A549 (cell line): ENCODE data around the gene TMCC2. TPM values are rescaled to one million over a fixed set of nuclear protein-coding genes. Genes with fewer than 3 reads are reported as not detected.
"Not testable (repeated sequence)": the region's sequence is repeated elsewhere in the genome, so short reads cannot be mapped to it uniquely, and the experiment has no call there.

ENCODE experiments used
- ATAC-seq, 2 experiments: fragments of 200-7000 bp in 1 of 2; fragments of >200 bp in 1 of 2; cut with Nextera tagmentation in 1 of 2; cut with Tn5 transposase in 1 of 2; 3 replicates each; pipeline versions ENCODE4 v1.8.0 to v1.9.1; 2018 to 2020; ENCODE audit warnings: mild to moderate bottlenecking in 1 of 2, moderate library complexity in 1 of 2
- CTCF ChIA-PET: fragments of 300-600 bp; sonication (Branson Sonifier 250); formaldehyde crosslinking; extraction: SDS; loops from one replicate; lab custom pipeline; 2021; ENCODE audit warnings: antibody characterized with exemption, inconsistent platforms; lab: Yijun Ruan, JAX
- POLR2A ChIA-PET: fragments of 350-600 bp; formaldehyde crosslinking; extraction: SDS; loops from one replicate; lab custom pipeline; 2021; ENCODE audit warnings: antibody characterized with exemption, inconsistent platforms; lab: Yijun Ruan, JAX
- DNase-seq, 2 experiments: peaks; one replicate each; pipeline versions ENCODE4 v3.0.0 to v3.0.0-alpha.2; 2011 to 2016; ENCODE audit warnings: low read depth in 1 of 2, low spot score in 1 of 2
- FAIRE-seq: peaks from 2 replicates; lab custom pipeline; 2011; peaks lifted over from hg19 to GRCh38; lab: Jason Lieb, UNC
- H3K27ac ChIP-seq, 2 experiments: fragments of >200 bp; sonication (Bioruptor Twin); formaldehyde crosslinking; 3 replicates each; pipeline ENCODE4 v1.5.1; 2016 to 2017
- H3K4me1 ChIP-seq: fragments of >200 bp; sonication (Bioruptor Twin); formaldehyde crosslinking; 3 replicates; pipeline ENCODE4 v1.6.1; 2016
- H3K4me2 ChIP-seq: fragments of >200 bp; sonication (Bioruptor Twin); formaldehyde crosslinking; 3 replicates; pipeline ENCODE4 v1.6.1; 2016
- H3K4me3 ChIP-seq: fragments of >200 bp; sonication (Bioruptor Twin); formaldehyde crosslinking; 3 replicates; pipeline ENCODE4 v1.5.1; 2016
- H3K9me3 ChIP-seq: fragments of >200 bp; sonication (Bioruptor Twin); formaldehyde crosslinking; 3 replicates; pipeline ENCODE4 v1.6.1; 2016
- ATOH8 ChIP-seq: fragments of 250-450 bp; sonication (Bioruptor Pico); IDR thresholded peaks from 2 replicates; pipeline ENCODE4 v1.5.0; 2020; ENCODE audit warnings: low read depth, mild to moderate bottlenecking, moderate library complexity
- CBX2 ChIP-seq: fragments of 200-600 bp; sonication (generic); IDR thresholded peaks from 2 replicates; pipeline ENCODE4 v1.6.1; 2016; ENCODE audit warnings: low read depth, mild to moderate bottlenecking, borderline replicate concordance
- CBX8 ChIP-seq: fragments of 200-600 bp; sonication (generic); IDR thresholded peaks from 2 replicates; pipeline ENCODE4 v1.6.1; 2016
- CHD2 ChIP-seq: fragments of 150-350 bp; IDR thresholded peaks from 2 replicates; pipeline ENCODE4 v1.6.1; 2014; ENCODE audit warnings: low read length; ENCODE audit not compliant: partially characterized antibody
- HEYL ChIP-seq: fragments of 250-450 bp; sonication (Bioruptor Pico); IDR thresholded peaks from 2 replicates; pipeline ENCODE4 v1.8.0; 2021; ENCODE audit warnings: mild to moderate bottlenecking, moderate library complexity
- HMGXB4 ChIP-seq: fragments of 250-450 bp; sonication (Bioruptor Pico); IDR thresholded peaks from 2 replicates; pipeline ENCODE4 v1.5.0; 2021; ENCODE audit warnings: mild to moderate bottlenecking, moderate library complexity, borderline replicate concordance
- JUN ChIP-seq, 2 experiments: fragments of >200 bp; sonication (Bioruptor Twin); formaldehyde crosslinking; IDR thresholded peaks; 2 replicates in 1 of 2; 3 replicates in 1 of 2; pipeline ENCODE4 v1.6.1; 2016 to 2017
- KDM1A ChIP-seq: fragments of 200-600 bp; sonication (generic); IDR thresholded peaks from 2 replicates; pipeline ENCODE4 v1.6.1; 2016; ENCODE audit warnings: low read depth, mild to moderate bottlenecking
- KDM5A ChIP-seq: fragments of 200-600 bp; sonication (generic); IDR thresholded peaks from 2 replicates; pipeline ENCODE4 v1.6.1; 2016; ENCODE audit warnings: antibody characterized with exemption, mild to moderate bottlenecking
- MAFK ChIP-seq: fragments of 450-650 bp; IDR thresholded peaks from 2 replicates; pipeline ENCODE4 v1.6.1; 2014; ENCODE audit not compliant: partially characterized antibody
- MAZ ChIP-seq: fragments of 150-350 bp; IDR thresholded peaks from 2 replicates; pipeline ENCODE4 v1.6.1; 2014; ENCODE audit warnings: antibody characterized with exemption, low read depth, low read length, borderline replicate concordance
- RCOR1 ChIP-seq: fragments of 150-350 bp; IDR thresholded peaks from 2 replicates; pipeline ENCODE4 v1.6.1; 2014; ENCODE audit warnings: antibody characterized with exemption, low read length, low read depth
- RNF2 ChIP-seq: fragments of 200-600 bp; sonication (generic); IDR thresholded peaks from 2 replicates; pipeline ENCODE4 v1.6.1; 2016; ENCODE audit warnings: low read depth, mild to moderate bottlenecking, antibody characterized with exemption, moderate library complexity, borderline replicate concordance
- ZFP36 ChIP-seq: fragments of 450-650 bp; IDR thresholded peaks from 2 replicates; pipeline ENCODE4 v1.6.1; 2014; ENCODE audit warnings: borderline replicate concordance; ENCODE audit not compliant: partially characterized antibody
- WGBS: methylation state at CpG from one replicate; pipeline ENCODE4 v1.1.6; 2017; ENCODE audit errors: missing lambda C conversion rate; 5-methylcytosine and 5-hydroxymethylcytosine counted together
- polyA plus RNA-seq, 4 experiments: library from polyadenylated mRNA; depleted of rRNA in 3 of 4; stranded (reverse); fragments of >200 nt; fragmentation: RNase III in 1 of 4; extraction: RNeasy Plus Mini Kit Qiagen cat#74134 plus additional on column Dnase treatment in 1 of 4; gene quantifications; 2 replicates in 3 of 4; 3 replicates in 1 of 4; pipeline ENCODE4 v1.2.3, GENCODE V29; 2011 to 2017
- TF ChIP-seq, protein P1 (sequence below): fragments of >200 bp; sonication (Bioruptor Twin); formaldehyde crosslinking; IDR thresholded peaks from 3 replicates; pipeline ENCODE4 v1.6.1; 2016
- TF ChIP-seq, protein P2 (sequence below): IDR thresholded peaks from 2 replicates; pipeline ENCODE4 v1.6.1; 2012

The TMCC2 gene
- polyA plus RNA-seq, 2 of the 4 experiments (the other 2 are of a cell fraction): 1.7 to 3.2 TPM

DNA sequence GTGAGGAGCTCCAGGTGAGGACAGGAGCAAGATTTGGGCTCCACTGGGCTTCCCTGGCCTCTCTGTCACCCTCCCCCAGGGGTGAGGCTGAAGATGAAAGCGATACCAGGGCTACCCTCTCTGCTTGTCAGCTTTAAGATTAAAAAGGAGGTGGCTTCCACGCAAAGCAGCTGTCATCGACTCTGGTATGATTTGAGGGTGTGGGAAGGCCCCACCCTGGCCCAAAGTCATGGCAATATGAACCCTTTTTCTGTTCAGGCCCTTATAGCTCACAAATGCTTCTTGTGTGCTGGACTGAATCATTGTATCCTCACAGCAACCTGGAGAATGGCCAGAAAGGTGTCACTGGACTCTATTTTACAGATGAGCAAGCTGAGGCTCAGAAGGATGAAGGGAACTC, 52.2 kb downstream of the TMCC2 start:
- 66% methylated on average over 3 of the region's 3 CpGs for WGBS
- no peak for FAIRE-seq

DNA sequence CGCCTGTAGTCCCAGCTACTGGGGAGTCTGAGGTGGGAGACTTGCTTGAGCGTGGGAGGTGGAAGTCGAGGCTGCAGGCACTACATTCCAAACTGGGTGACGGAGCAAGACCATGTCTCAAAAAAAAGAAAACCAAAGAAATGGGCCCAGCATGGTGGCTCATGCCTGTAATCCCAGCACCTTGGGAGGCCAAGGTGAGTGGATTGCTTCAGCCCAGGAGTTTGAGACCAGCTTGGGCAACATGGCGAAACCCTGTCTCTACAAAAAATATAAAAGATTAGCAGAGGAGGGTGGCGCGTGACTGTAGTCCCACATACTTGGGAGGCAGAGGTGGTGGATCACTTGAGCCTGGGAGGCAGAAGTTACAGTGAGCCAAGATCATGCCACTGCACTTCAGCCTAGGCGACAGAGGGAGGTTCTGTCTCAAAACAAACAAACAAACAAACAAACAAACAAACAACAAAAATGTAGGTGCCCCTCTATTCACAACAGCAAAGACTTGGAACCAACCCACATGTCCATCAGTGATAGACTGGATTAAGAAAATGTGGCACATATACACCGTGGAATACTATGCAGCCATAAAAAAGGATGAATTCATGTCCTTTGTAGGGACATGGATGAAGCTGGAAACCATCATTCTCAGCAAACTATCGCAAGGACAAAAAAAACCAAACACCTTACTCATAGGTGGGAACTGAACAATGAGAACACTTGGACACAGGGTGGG, 53.1 kb downstream of the TMCC2 start:
- CTCF ChIA-PET: interaction anchor here (0.9 to 89.2 kb wide), 5 partner anchors 6 to 295 kb away, joined by 3 to 3627 read pairs (median 161); partner anchors contain the start of genes KLHDC8A, NUAK2 and TMCC2
- H3K4me3 ChIP-seq, H3K9me3 ChIP-seq, H3K4me2 ChIP-seq, DNase-seq, POLR2A ChIA-PET, FAIRE-seq, ATAC-seq: not testable (repeated sequence)
- Histone ChIP-seq H3K27ac (peak overlapping the region; percentile 50 to 93), H3K4me1 (peaks cover 54% of the 10 kb centered on the region)
- 94% methylated on average over 10 of the region's 10 CpGs for WGBS
- TF ChIP-seq KDM1A: 0 out of 2 replicates have a peak, but pooled peaks have one; percentile 70

More for the DNA sequence above, 52.2 kb downstream of the TMCC2 start:
- Histone ChIP-seq H3K4me3 (no peak overlapping the region), H3K4me2 (no peak overlapping the region), H3K9me3 (no peaks in the 10 kb centered on the region), H3K27ac (peak overlapping the region; percentile 50 to 93), H3K4me1 (peaks cover 54% of the 10 kb centered on the region)
- CTCF ChIA-PET: interaction anchor here (1.3 to 89.2 kb wide), 3 partner anchors 10 to 45 kb away, joined by 3 to 3627 read pairs (median 1139); partner anchors contain the start of genes KLHDC8A, NUAK2 and TMCC2
- TF ChIP-seq MAZ (no peak), JUN (IDR thresholded peaks at IDR 0.05) (no peak), ATOH8 (CRISPR knock-in tag) (no peak), RCOR1 (no peak), CBX2 (no peak), HMGXB4 (CRISPR knock-in tag) (no peak), CBX8 (no peak), CHD2 (no peak), RNF2 (no peak), KDM5A (no peak), ZFP36 (no peak), HEYL (no peak)
- TF ChIP-seq, protein P1, sequence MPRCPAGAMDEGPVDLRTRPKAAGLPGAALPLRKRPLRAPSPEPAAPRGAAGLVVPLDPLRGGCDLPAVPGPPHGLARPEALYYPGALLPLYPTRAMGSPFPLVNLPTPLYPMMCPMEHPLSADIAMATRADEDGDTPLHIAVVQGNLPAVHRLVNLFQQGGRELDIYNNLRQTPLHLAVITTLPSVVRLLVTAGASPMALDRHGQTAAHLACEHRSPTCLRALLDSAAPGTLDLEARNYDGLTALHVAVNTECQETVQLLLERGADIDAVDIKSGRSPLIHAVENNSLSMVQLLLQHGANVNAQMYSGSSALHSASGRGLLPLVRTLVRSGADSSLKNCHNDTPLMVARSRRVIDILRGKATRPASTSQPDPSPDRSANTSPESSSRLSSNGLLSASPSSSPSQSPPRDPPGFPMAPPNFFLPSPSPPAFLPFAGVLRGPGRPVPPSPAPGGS: no peak
- TF ChIP-seq, protein P2, sequence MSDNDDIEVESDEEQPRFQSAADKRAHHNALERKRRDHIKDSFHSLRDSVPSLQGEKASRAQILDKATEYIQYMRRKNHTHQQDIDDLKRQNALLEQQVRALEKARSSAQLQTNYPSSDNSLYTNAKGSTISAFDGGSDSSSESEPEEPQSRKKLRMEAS: no peak
- POLR2A ChIA-PET: no interaction called here
- no peak for DNase-seq
- ATAC-seq: no peak

- Histone ChIP-seq H3K4me1 (peaks cover 68% of the 10 kb centered on the region), H3K4me3 (no peak overlapping the region), H3K4me2 (peak overlapping the region; percentile 73; the same call in 2 of the 3 replicates), H3K9me3 (no peaks in the 10 kb centered on the region), H3K27ac (peak overlapping the region; percentile 99 to 100)
- ATAC-seq (no peak), FAIRE-seq (no peak), DNase-seq (no peak)
- TF ChIP-seq HEYL (no peak), MAFK (peak; percentile 90)
- WGBS: 79% methylated on average over 15 of the region's 15 CpGs
- POLR2A ChIA-PET: interaction anchor here (1.2 to 4.2 kb wide), 2 partner anchors 16 to 38 kb away, joined by 3 to 49 read pairs; no protein-coding TSS in a partner anchor
- CTCF ChIA-PET: interaction anchor here (1.2 to 89.2 kb wide), 5 partner anchors 9 to 202 kb away, joined by 5 to 3627 read pairs (median 161); partner anchors contain the start of genes KLHDC8A, NUAK2 and TMCC2
Observed at GRCh38 chr1:205283270-205284147, 55.8 kb downstream of the TMCC2 start.
